ENCODE data around the gene SHTN1. TPM values are rescaled to one million over a fixed set of nuclear protein-coding genes. Genes with fewer than 3 reads are reported as not detected.

The SHTN1 gene
- total RNA-seq, 2 donors from 2014 or later, result 19.7 to 45.8 TPM

GRCh38 chr10:116948530-116948870 lies 56.5 kb downstream of the SHTN1 start:
- WGBS, result 97% methylated on average over 1 of the region's 1 CpG

GRCh38 chr10:116947841-116948529 lies 57.0 kb downstream of the SHTN1 start:
- TF ChIP-seq POLR2AphosphoS5 (IDR thresholded peaks at IDR 0.05) (no peak), POLR2A (IDR thresholded peaks at IDR 0.05) (no peak), CTCF (IDR thresholded peaks at IDR 0.05) (no peak)
- Histone ChIP-seq H3K9me3 (no peaks in the 10 kb centered on the region), H3K4me1 (replicated peaks) (no peaks in the 10 kb centered on the region), H3K4me3 (no peak overlapping the region), H3K36me3 (no peaks in the 10 kb centered on the region), H3K27ac (no peak overlapping the region), H3K27me3 (replicated peaks; ENCODE audit: insufficient read depth) (no peaks in the 10 kb centered on the region)
- 50% methylated on average over 2 of the region's 2 CpGs for WGBS
- intact Hi-C loops (cut with DNase I), result no loop called here
- no peak for DNase-seq (ENCODE audit: low spot score)

More at GRCh38 chr10:116948530-116948870, 56.5 kb downstream of the SHTN1 start:
- Histone ChIP-seq H3K27ac (no peak overlapping the region), H3K4me1 (replicated peaks) (no peaks in the 10 kb centered on the region), H3K9me3 (no peaks in the 10 kb centered on the region), H3K4me3 (no peak overlapping the region), H3K36me3 (no peaks in the 10 kb centered on the region), H3K27me3 (replicated peaks; ENCODE audit: insufficient read depth) (no peaks in the 10 kb centered on the region)
- TF ChIP-seq POLR2AphosphoS5 (IDR thresholded peaks at IDR 0.05), result no peak
- no peak for TF ChIP-seq CTCF (IDR thresholded peaks at IDR 0.05)
- no peak for TF ChIP-seq POLR2A (IDR thresholded peaks at IDR 0.05)
- intact Hi-C loops (cut with DNase I), result no loop called here
- no peak for DNase-seq (ENCODE audit: low spot score)

DNA sequence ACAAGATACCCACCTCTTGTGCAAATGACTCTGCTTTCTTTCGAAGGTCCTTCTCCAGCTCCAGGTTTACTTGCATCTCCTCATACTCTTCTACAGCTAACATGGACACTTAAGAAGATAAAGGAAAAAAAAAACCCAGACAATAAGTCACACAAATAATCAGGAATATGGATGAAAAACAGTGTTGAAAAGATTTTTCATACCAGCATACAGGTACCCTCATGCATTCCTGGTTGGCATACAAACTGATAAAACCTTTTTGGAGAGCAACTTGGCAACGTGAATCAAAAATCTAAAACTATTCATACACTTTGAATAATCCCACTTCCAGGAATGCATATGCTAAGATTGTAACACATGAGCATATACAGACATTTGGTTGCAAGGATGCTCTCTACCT lies 60.1 kb downstream of the SHTN1 start:
- no peak overlapping the region for H3K27ac ChIP-seq
- H3K4me1 ChIP-seq (replicated peaks), result no peaks in the 10 kb centered on the region
- H3K9me3 ChIP-seq, result no peaks in the 10 kb centered on the region
- H3K36me3 ChIP-seq, result no peaks in the 10 kb centered on the region
- H3K27me3 ChIP-seq (replicated peaks; ENCODE audit: insufficient read depth), result no peaks in the 10 kb centered on the region
- 96% methylated on average over 2 of the region's 2 CpGs for WGBS
- TF ChIP-seq POLR2AphosphoS5 (IDR thresholded peaks at IDR 0.05), result no peak
- no peak for TF ChIP-seq CTCF (IDR thresholded peaks at IDR 0.05)
- intact Hi-C loops (cut with DNase I), result no loop called here
- no peak for DNase-seq (ENCODE audit: low spot score)
- no peak overlapping the region for H3K4me3 ChIP-seq

DNA sequence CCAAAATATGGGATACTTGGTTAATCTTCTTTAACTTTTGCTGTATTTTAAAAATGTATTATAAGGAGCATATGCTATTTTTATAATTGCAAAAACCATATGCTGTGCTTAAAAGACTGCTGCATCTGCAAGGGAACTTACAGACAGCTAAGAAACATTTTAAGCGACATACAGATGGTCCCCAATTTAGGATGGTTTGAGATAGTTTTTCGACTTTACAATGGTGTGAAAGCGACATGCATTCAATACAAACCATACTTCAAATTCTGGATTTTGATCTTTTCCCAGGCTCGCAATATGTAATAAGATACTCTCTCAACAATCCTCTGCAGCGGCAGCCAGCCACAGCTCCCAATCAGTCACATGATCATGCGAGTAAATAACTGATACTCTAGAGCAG lies 73.2 kb downstream of the SHTN1 start:
- no peaks in the 10 kb centered on the region for H3K9me3 ChIP-seq
- H3K27ac ChIP-seq, result no peak overlapping the region
- no peak for DNase-seq (ENCODE audit: low spot score)
- WGBS, result 90% methylated on average over 6 of the region's 6 CpGs
- intact Hi-C loops (cut with DNase I), result no loop called here
- no peaks in the 10 kb centered on the region for H3K4me1 ChIP-seq (replicated peaks)
- H3K36me3 ChIP-seq, result no peaks in the 10 kb centered on the region
- no peaks in the 10 kb centered on the region for H3K27me3 ChIP-seq (replicated peaks; ENCODE audit: insufficient read depth)
- no peak for TF ChIP-seq POLR2A (IDR thresholded peaks at IDR 0.05)
- no peak for TF ChIP-seq POLR2AphosphoS5 (IDR thresholded peaks at IDR 0.05)
- TF ChIP-seq CTCF (IDR thresholded peaks at IDR 0.05), result no peak
- H3K4me3 ChIP-seq, result no peak overlapping the region

GRCh38 chr10:116926426-116926825 lies 78.6 kb downstream of the SHTN1 start:
- Histone ChIP-seq H3K36me3 (no peaks in the 10 kb centered on the region), H3K27me3 (replicated peaks; ENCODE audit: insufficient read depth) (no peaks in the 10 kb centered on the region), H3K4me3 (no peak overlapping the region), H3K27ac (no peak overlapping the region), H3K9me3 (no peaks in the 10 kb centered on the region), H3K4me1 (replicated peaks) (no peaks in the 10 kb centered on the region)
- DNase-seq (ENCODE audit: low spot score), result no peak
- intact Hi-C loops (cut with DNase I), result no loop called here
- TF ChIP-seq POLR2AphosphoS5 (IDR thresholded peaks at IDR 0.05) (no peak), POLR2A (IDR thresholded peaks at IDR 0.05) (no peak), CTCF (IDR thresholded peaks at IDR 0.05) (no peak)
- 95% methylated on average over 3 of the region's 3 CpGs for WGBS
